Measurements from ENCODE around the gene HMX2.

HMX2 gene

GRCh38 chr10:123191886-123192285 is 44.0 kb downstream of the HMX2 start:
- DNase-seq: no peak

- no peak for DNase-seq
Measured at GRCh38 chr10:123194056-123194455, 46.1 kb downstream of the HMX2 start.
